K562 (cell line): Measurements from ENCODE around the gene MYO6. TPM values are rescaled to one million over a fixed set of nuclear protein-coding genes. Genes with fewer than 3 reads are reported as not detected.
A peak's percentile ranks its signal among the peaks of the same experiment; 100 is the strongest.

Source experiments
- ATF1 ChIP-seq, 2 experiments: fragments of 450-650 bp in 1 of 2; IDR thresholded peaks; 2 replicates each; pipeline ENCODE4 v1.6.1; 2016; ENCODE audit warnings: missing compliant biosample characterization in 1 of 2, missing genetic modification characterization in 1 of 2
- BRCA1 ChIP-seq, 2 experiments: fragments of 450-650 bp in 1 of 2; sonication (generic) in 1 of 2; formaldehyde crosslinking in 1 of 2; IDR thresholded peaks; 2 replicates each; pipeline versions ENCODE4 v1.5.0 to v1.6.1; 2017 to 2020; ENCODE audit warnings: mild to moderate bottlenecking in 1 of 2, missing genetic modification reagents in 1 of 2
- CBFB ChIP-seq: sonication (generic); formaldehyde crosslinking; IDR thresholded peaks from 2 replicates; pipeline ENCODE4 v1.4.0; 2020; ENCODE audit warnings: mild to moderate bottlenecking, missing genetic modification reagents
- CTCFL ChIP-seq: IDR thresholded peaks from 2 replicates; pipeline ENCODE4 v1.6.1; 2011; ENCODE audit warnings: borderline replicate concordance, low read depth, mild to moderate bottlenecking, moderate library complexity, low read length; ENCODE audit not compliant: insufficient read depth, poor library complexity, severe bottlenecking
- ESRRA ChIP-seq: fragments of 450-650 bp; IDR thresholded peaks from 2 replicates; pipeline ENCODE4 v1.6.1; 2014; ENCODE audit warnings: low read depth, mild to moderate bottlenecking, moderate library complexity, borderline replicate concordance
- EWSR1 ChIP-seq: fragments of 450-650 bp; IDR thresholded peaks from 2 replicates; pipeline ENCODE4 v1.6.1; 2018; ENCODE audit warnings: borderline replicate concordance, mild to moderate bottlenecking, low read depth, moderate library complexity; ENCODE audit not compliant: partially characterized antibody
- FOXP4 ChIP-seq: sonication (generic); formaldehyde crosslinking; IDR thresholded peaks from 2 replicates; pipeline ENCODE4 v1.8.0; 2022; ENCODE audit warnings: mild to moderate bottlenecking, missing genetic modification reagents, borderline replicate concordance
- NR0B1 ChIP-seq: fragments of 450-650 bp; IDR thresholded peaks from one replicate; pipeline ENCODE4 v1.6.1; 2018; ENCODE audit warnings: mild to moderate bottlenecking, moderate library complexity; ENCODE audit not compliant: partially characterized antibody
- PHF8 ChIP-seq: fragments of 200-600 bp; sonication (generic); IDR thresholded peaks from 2 replicates; pipeline ENCODE4 v1.6.1; 2012; ENCODE audit warnings: mixed run types, mild to moderate bottlenecking, inconsistent platforms, low read length, moderate library complexity, borderline replicate concordance
- RBFOX2 ChIP-seq: fragments of 200-400 bp; formaldehyde crosslinking; IDR thresholded peaks from 2 replicates; pipeline ENCODE4 v1.6.1; 2017; ENCODE audit warnings: low read depth, mild to moderate bottlenecking, low read length, moderate library complexity
- SRSF3 ChIP-seq: fragments of 200-400 bp; formaldehyde crosslinking; IDR thresholded peaks from 2 replicates; pipeline ENCODE4 v1.6.1; 2016; ENCODE audit warnings: mild to moderate bottlenecking, low read length, moderate library complexity; ENCODE audit not compliant: insufficient read depth
- UBTF ChIP-seq, 2 experiments: IDR thresholded peaks; 2 replicates each; pipeline ENCODE4 v1.6.1; 2012; ENCODE audit warnings: improper control_type of control experiment in 2 of 2, low read depth in 2 of 2, low read length in 2 of 2, borderline replicate concordance in 1 of 2
- XRCC3 ChIP-seq: fragments of 450-650 bp; IDR thresholded peaks from 2 replicates; pipeline ENCODE4 v1.6.1; 2017; ENCODE audit warnings: mild to moderate bottlenecking, moderate library complexity
- ZFX ChIP-seq: sonication (generic); formaldehyde crosslinking; IDR thresholded peaks from 2 replicates; pipeline ENCODE4 v1.8.0; 2022; ENCODE audit warnings: mild to moderate bottlenecking, missing genetic modification reagents, moderate library complexity
- ZNF124 ChIP-seq: sonication (generic); formaldehyde crosslinking; IDR thresholded peaks from 2 replicates; pipeline ENCODE4 v1.8.1; 2022; ENCODE audit warnings: missing genetic modification reagents
- ZNF436 ChIP-seq: fragments of 250-450, 450-650 bp; sonication (Bioruptor Pico); formaldehyde crosslinking; IDR thresholded peaks from 2 replicates; pipeline ENCODE4 v1.7.0; 2020; ENCODE audit warnings: mild to moderate bottlenecking
- ZZZ3 ChIP-seq: fragments of 450-650 bp; IDR thresholded peaks from 2 replicates; pipeline ENCODE4 v1.6.1; 2016; ENCODE audit warnings: antibody characterized with exemption, mild to moderate bottlenecking, moderate library complexity
- polyA plus RNA-seq, 8 experiments: library from polyadenylated mRNA; depleted of rRNA in 4 of 8; stranded (reverse) in 5 of 8; unstranded in 3 of 8; fragments of >200 nt; fragmentation: Nextera tagmentation in 2 of 8; fragmentation: Illumina TruSeq in 1 of 8; extraction: Ambion mirVana in 2 of 8; extraction: Trizol in 1 of 8; gene quantifications; 2 replicates each; pipeline versions ENCODE4 v1.2.1 to v1.2.3, GENCODE V29; 2011 to 2014; ENCODE audit warnings: inconsistent platforms in 1 of 8, missing spikeins in 1 of 8
- total RNA-seq, 7 experiments: library from RNA; depleted of rRNA in 6 of 7; stranded (reverse); fragments of >200 nt in 6 of 7; fragmentation: Illumina TruSeq in 2 of 7; extraction: Trizol in 2 of 7; gene quantifications; 2 replicates each; pipeline versions ENCODE4 v1.2.1 to v1.2.3, GENCODE V29; 2011 to 2021; ENCODE audit warnings: low replicate concordance in 1 of 7

Gene MYO6
- total and polyA plus RNA-seq, 9 of the 15 experiments (the other 6 are each of a cell fraction or from before 2014, with no cell fraction given) = 1.3 to 5.5 (median 2.7) TPM

- TF ChIP-seq NR0B1 (no peak), RBFOX2 (peak; percentile 78), SRSF3 (no peak), UBTF (IDR thresholded peaks at IDR 0.05; ENCODE audit: borderline replicate concordance in 1 of 2, low read depth in 2 of 2, low read length in 2 of 2) (peak; percentile 59 to 65; a peak in 2 of 4 replicates), FOXP4 (CRISPR knock-in tag) (no peak; the same call in 1 of the 2 replicates), ESRRA (no peak), PHF8 (peak; percentile 92), ZZZ3 (no peak), CTCFL (no peak), EWSR1 (no peak), CBFB (no peak), ZNF436 (CRISPR knock-in tag) (no peak), ATF1 (CRISPR knock-in tag; IDR thresholded peaks at IDR 0.05) (no peak), ATF1 (tag; IDR thresholded peaks at IDR 0.05) (peak; percentile 57), ZFX (peak; percentile 91), ZNF124 (CRISPR knock-in tag) (no peak), XRCC3 (no peak), BRCA1 (IDR thresholded peaks at IDR 0.05) (no peak), BRCA1 (CRISPR knock-in tag; IDR thresholded peaks at IDR 0.05) (0 out of 2 replicates have a peak, but pooled peaks have one; percentile 64)
Measured at GRCh38 chr6:75748743-75749538, at the start of gene MYO6 (continued).
